HCT116 (cell line): ENCODE data around the gene GLMN. TPM values are rescaled to one million over a fixed set of nuclear protein-coding genes. Genes with fewer than 3 reads are reported as not detected.

Experiments used
- ATAC-seq: fragments of 200-7000 bp; cut with Tn5 transposase; 2 replicates; pipeline ENCODE4 v1.9.1; 2020; ENCODE audit warnings: mild to moderate bottlenecking, moderate library complexity
- BruUV-seq: library from RNA; stranded (reverse); fragments of 400-500 nt; replicated peaks from 2 replicates; lab custom pipeline; 2021; lab: Mats Ljungman, UMichigan
- CTCF ChIA-PET: fragments of 300-600 bp; sonication (Branson Sonifier 250); formaldehyde crosslinking; loops from one replicate; lab custom pipeline; 2021; ENCODE audit warnings: antibody characterized with exemption; lab: Charles Lee
- POLR2A ChIA-PET: fragments of 300-600, 350-600 bp; sonication (Branson Sonifier 250); formaldehyde crosslinking; loops from one replicate; lab custom pipeline; 2021; ENCODE audit warnings: antibody characterized with exemption; lab: Charles Lee
- RAD21 ChIA-PET, 2 experiments: fragments of 300-600 bp; sonication (Branson Sonifier 250); formaldehyde crosslinking; loops; one replicate each; lab custom pipeline; 2023; ENCODE audit warnings: low total read pairs in 2 of 2; ENCODE audit not compliant: uncharacterized antibody in 2 of 2, unreplicated experiment in 2 of 2, low non-redundant PET in 1 of 2; lab: Charles Lee
- DNase-seq: peaks from one replicate; pipeline ENCODE4 v3.0.0-alpha.2; 2010; ENCODE audit warnings: low read depth, low spot score
- H2AFZ ChIP-seq: fragments of 200-600 bp; shearing (Covaris generic), sonication (generic); 2 replicates; pipeline ENCODE4 v1.6.1; 2017; ENCODE audit warnings: low read depth, mixed run types, mixed read lengths, antibody characterized with exemption, low read length; ENCODE audit not compliant: poor library complexity, severe bottlenecking
- H3K27ac ChIP-seq: 2 replicates; pipeline ENCODE4 v1.5.1; 2012; ENCODE audit warnings: low read depth, low read length
- H3K27me3 ChIP-seq: fragments of 200-600 bp; sonication (generic); 2 replicates; pipeline ENCODE4 v1.6.1; 2016; ENCODE audit warnings: mixed run types, low read length, mixed read lengths; ENCODE audit not compliant: insufficient read depth
- H3K36me3 ChIP-seq, 2 experiments: fragments of 200-500 bp in 1 of 2; fragments of 200-600 bp in 1 of 2; sonication (Bioruptor generic) in 1 of 2; sonication (generic) in 1 of 2; 2 replicates each; pipeline versions ENCODE4 v1.5.1 to v1.6.1; 2014 to 2016; ENCODE audit warnings: low read length in 2 of 2, inconsistent platforms in 1 of 2, mixed read lengths in 1 of 2, mixed run types in 1 of 2; ENCODE audit not compliant: insufficient read depth in 2 of 2, control insufficient read depth in 1 of 2
- H3K4me1 ChIP-seq, 2 experiments: fragments of 200-600 bp in 1 of 2; sonication (generic) in 1 of 2; 2 replicates each; pipeline versions ENCODE4 v1.5.1 to v1.6.1; 2012 to 2017; ENCODE audit warnings: low read length in 2 of 2, inconsistent platforms in 1 of 2, mild to moderate bottlenecking in 1 of 2, mixed read lengths in 1 of 2, mixed run types in 1 of 2, moderate library complexity in 1 of 2; ENCODE audit not compliant: insufficient read depth in 2 of 2, control insufficient read depth in 1 of 2
- H3K4me2 ChIP-seq: fragments of 200-600 bp; sonication (generic); 2 replicates; pipeline ENCODE4 v1.6.1; 2017; ENCODE audit warnings: mixed run types, low read length, mixed read lengths
- H3K4me3 ChIP-seq, 2 experiments: fragments of 200-600 bp in 1 of 2; sonication (generic) in 1 of 2; replicated peaks in 1 of 2; 2 replicates each; pipeline ENCODE4 v1.5.1; 2011 to 2016; ENCODE audit warnings: low read length in 2 of 2, control low read depth in 1 of 2, low read depth in 1 of 2, mild to moderate bottlenecking in 1 of 2, mixed read lengths in 1 of 2, mixed run types in 1 of 2
- H3K79me2 ChIP-seq: fragments of 200-600 bp; sonication (generic); 2 replicates; pipeline ENCODE4 v1.6.1; 2017; ENCODE audit warnings: mild to moderate bottlenecking, mixed run types, low read length, moderate library complexity, mixed read lengths; ENCODE audit not compliant: insufficient read depth
- H3K9ac ChIP-seq: fragments of 200-600 bp; sonication (generic); 2 replicates; pipeline ENCODE4 v1.6.1; 2016; ENCODE audit warnings: low read length, mixed read lengths
- H3K9me2 ChIP-seq: fragments of 200-600 bp; sonication (generic), shearing (Covaris generic); 2 replicates; pipeline ENCODE4 v1.6.1; 2017; ENCODE audit warnings: mixed run types, mild to moderate bottlenecking, moderate library complexity; ENCODE audit not compliant: insufficient read depth
- H3K9me3 ChIP-seq, 2 experiments: fragments of 200-500 bp in 1 of 2; fragments of 200-600 bp in 1 of 2; sonication (Bioruptor generic) in 1 of 2; sonication (generic) in 1 of 2; 2 replicates each; pipeline ENCODE4 v1.6.1; 2014 to 2017; ENCODE audit warnings: low read length in 2 of 2, mixed read lengths in 2 of 2, inconsistent platforms in 1 of 2, low read depth in 1 of 2, mild to moderate bottlenecking in 1 of 2, mixed run types in 1 of 2, moderate library complexity in 1 of 2; ENCODE audit not compliant: control insufficient read depth in 1 of 2, insufficient read depth in 1 of 2
- H4K20me1 ChIP-seq: fragments of 200-600 bp; sonication (generic), shearing (Covaris generic); 2 replicates; pipeline ENCODE4 v1.6.1; 2017; ENCODE audit warnings: mixed run types, mild to moderate bottlenecking, moderate library complexity; ENCODE audit not compliant: insufficient read depth
- CBX3 ChIP-seq: IDR thresholded peaks from 2 replicates; pipeline ENCODE4 v1.6.1; 2012; ENCODE audit warnings: low read depth
- CEBPB ChIP-seq: IDR thresholded peaks from 2 replicates; pipeline ENCODE4 v1.6.1; 2012; ENCODE audit warnings: low read depth
- EGR1 ChIP-seq: IDR thresholded peaks from 2 replicates; pipeline ENCODE4 v1.6.1; 2012; ENCODE audit warnings: low read depth
- ELF1 ChIP-seq: IDR thresholded peaks from 2 replicates; pipeline ENCODE4 v1.6.1; 2012; ENCODE audit warnings: low read depth, borderline replicate concordance
- EZH2 ChIP-seq: fragments of 200-600 bp; sonication (generic); IDR thresholded peaks from 2 replicates; pipeline ENCODE4 v1.6.1; 2017; ENCODE audit warnings: antibody characterized with exemption, mixed run types
- FOSL1 ChIP-seq: IDR thresholded peaks from 2 replicates; pipeline ENCODE4 v1.6.1; 2012; ENCODE audit warnings: low read depth
- JUND ChIP-seq: IDR thresholded peaks from 2 replicates; pipeline ENCODE4 v1.6.1; 2012
- POLR2A ChIP-seq: IDR thresholded peaks from 2 replicates; pipeline ENCODE4 v1.7.0; 2011; ENCODE audit warnings: borderline replicate concordance; ENCODE audit not compliant: insufficient read depth, insufficient read length; ENCODE audit errors: extremely low read depth
- POLR2AphosphoS5 ChIP-seq: IDR thresholded peaks from 2 replicates; pipeline ENCODE4 v1.6.1; 2011; ENCODE audit warnings: mild to moderate bottlenecking, low read depth, low read length, moderate library complexity
- REST ChIP-seq: IDR thresholded peaks from 2 replicates; pipeline ENCODE4 v1.6.1; 2012; ENCODE audit warnings: low read depth
- SIN3A ChIP-seq: IDR thresholded peaks from 2 replicates; pipeline ENCODE4 v1.6.1; 2012; ENCODE audit warnings: low read depth
- SP1 ChIP-seq: IDR thresholded peaks from 2 replicates; pipeline ENCODE4 v1.6.1; 2012; ENCODE audit warnings: low read depth
- SRF ChIP-seq: IDR thresholded peaks from 2 replicates; pipeline ENCODE4 v1.6.1; 2012; ENCODE audit warnings: low read depth
- ZFX ChIP-seq: fragments of 450-650 bp; IDR thresholded peaks from 2 replicates; pipeline ENCODE4 v1.6.1; 2017
- ZNF274 ChIP-seq: fragments of 200-500 bp; sonication (Bioruptor generic); IDR thresholded peaks from 2 replicates; pipeline ENCODE4 v1.6.1; 2014; ENCODE audit warnings: mild to moderate bottlenecking, low read depth, low read length, inconsistent platforms
- intact Hi-C: fragments of 100-400 bp; cut with micrococcal nuclease; formaldehyde crosslinking; loops from 2 replicates; pipeline ENCODE4 v1.10.0; 2022
- total RNA-seq: library from RNA; stranded (reverse); gene quantifications from one replicate; pipeline ENCODE4 v1.2.1, GENCODE V29; 2021; ENCODE audit not compliant: unreplicated experiment
- TF ChIP-seq, protein P1 (sequence below): IDR thresholded peaks from 2 replicates; pipeline ENCODE4 v1.6.1; 2012

The GLMN gene
- total RNA-seq, 1 experiment from 2014 or later = 10.9 TPM

DNA sequence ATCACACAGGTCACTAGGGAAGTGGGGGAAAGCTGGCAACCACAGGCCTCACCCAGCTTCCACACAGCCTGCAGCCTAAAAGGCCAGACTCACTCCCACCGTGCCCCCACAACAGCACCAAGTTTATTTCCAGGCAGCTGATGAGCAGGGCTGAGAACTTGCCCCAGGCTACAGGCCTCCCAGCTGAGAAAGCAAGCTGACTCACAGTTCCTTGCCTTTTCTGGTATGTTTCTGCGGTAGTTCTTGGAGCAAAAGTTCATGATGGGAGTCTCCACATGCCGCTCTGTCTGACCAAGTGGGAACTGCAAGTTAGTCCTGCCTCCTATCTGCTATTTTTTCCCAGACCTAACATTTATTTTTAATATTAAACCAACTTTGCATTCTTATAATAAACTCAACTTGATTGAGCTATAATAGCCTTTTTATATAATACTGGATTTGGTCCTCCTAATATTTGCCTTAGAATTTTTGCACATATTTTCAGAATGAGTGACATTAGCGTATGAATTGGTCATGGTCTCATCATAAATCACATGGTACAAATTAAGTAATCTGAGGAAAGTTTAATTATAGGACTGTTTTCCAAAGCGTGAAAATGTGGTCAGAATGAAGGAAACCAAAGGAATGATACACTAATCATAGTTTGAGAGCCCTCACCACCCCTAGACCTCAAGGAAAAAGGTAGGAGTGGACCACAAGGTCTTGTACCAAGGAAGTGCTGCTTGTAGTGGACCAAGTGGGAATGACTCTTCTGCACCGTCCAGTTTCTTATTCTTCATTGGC, 30.8 kb upstream of the GLMN start:
- no peak for ATAC-seq
- no peaks in the 10 kb centered on the region for H3K79me2 ChIP-seq
- intact Hi-C loops = no loop called here
- no peak overlapping the region for H2AFZ ChIP-seq
- no peak for DNase-seq
- no peak overlapping the region for H3K4me2 ChIP-seq
- no peak for TF ChIP-seq CEBPB
- TF ChIP-seq SIN3A = no peak
- peak; percentile 63; the same call in 1 of the 2 replicates for TF ChIP-seq SRF
- TF ChIP-seq CBX3 = no peak
- TF ChIP-seq, protein P1, sequence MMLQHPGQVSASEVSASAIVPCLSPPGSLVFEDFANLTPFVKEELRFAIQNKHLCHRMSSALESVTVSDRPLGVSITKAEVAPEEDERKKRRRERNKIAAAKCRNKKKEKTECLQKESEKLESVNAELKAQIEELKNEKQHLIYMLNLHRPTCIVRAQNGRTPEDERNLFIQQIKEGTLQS = no peak
- no peak for TF ChIP-seq FOSL1
- no peak for TF ChIP-seq EZH2
- no peak for TF ChIP-seq JUND
- no peaks in the 10 kb centered on the region for H3K9me3 ChIP-seq
- no TSS peak for BruUV-seq
- ChIA-PET CTCF (no interaction called here), RAD21 (no interaction called here), POLR2A (no interaction called here)
- no peaks in the 10 kb centered on the region for H3K27me3 ChIP-seq
- no peak overlapping the region for H3K27ac ChIP-seq
- peaks cover 0 to 7% of the 10 kb centered on the region in 2 experiments; a peak in 1 of 4 replicates for H3K4me1 ChIP-seq
- no peak overlapping the region for H3K4me3 ChIP-seq
- no peaks in the 10 kb centered on the region for H3K9me2 ChIP-seq
- H3K36me3 ChIP-seq = peaks cover 2 to 21% of the 10 kb centered on the region in 2 experiments; a peak in 2 of 4 replicates
- H3K9ac ChIP-seq = no peak overlapping the region
- no peaks in the 10 kb centered on the region for H4K20me1 ChIP-seq

DNA sequence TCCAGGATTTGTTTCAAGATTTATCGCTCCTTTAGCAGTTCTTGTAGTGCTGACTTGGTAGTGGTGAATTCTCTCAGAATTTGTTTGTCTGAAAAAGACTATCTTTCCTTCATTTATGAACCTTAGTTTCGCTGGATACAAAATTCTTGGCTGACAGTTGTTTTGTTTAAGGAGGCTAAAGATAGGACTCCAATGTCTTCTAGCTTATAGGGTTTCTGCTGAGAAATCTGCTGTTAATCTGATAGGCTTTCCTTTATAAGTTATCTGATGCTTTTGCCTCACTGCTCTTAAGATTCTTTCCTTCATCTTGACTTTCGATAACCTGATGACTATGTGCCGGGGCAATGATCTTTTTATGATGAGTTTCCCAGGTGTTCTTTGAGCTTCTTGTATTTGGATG, 29.0 kb upstream of the GLMN start:
- no peaks in the 10 kb centered on the region for H4K20me1 ChIP-seq
- no peak overlapping the region for H3K27ac ChIP-seq
- intact Hi-C loops = no loop called here
- H3K9ac ChIP-seq = no peak overlapping the region
- H3K79me2 ChIP-seq = no peaks in the 10 kb centered on the region
- DNase-seq (no peak), ATAC-seq (no peak)
- no peaks in the 10 kb centered on the region for H3K9me3 ChIP-seq
- RAD21 ChIA-PET = no interaction called here
- BruUV-seq = no TSS peak
- H3K4me1 ChIP-seq = peaks cover 0 to 7% of the 10 kb centered on the region in 2 experiments; a peak in 1 of 4 replicates
- no peak overlapping the region for H3K4me3 ChIP-seq
- no peaks in the 10 kb centered on the region for H3K27me3 ChIP-seq
- CTCF ChIA-PET = no interaction called here
- no peak overlapping the region for H3K4me2 ChIP-seq
- POLR2A ChIA-PET = no interaction called here
- TF ChIP-seq, protein P1 = no peak
- TF ChIP-seq ZFX = no peak
- TF ChIP-seq SIN3A = no peak
- TF ChIP-seq POLR2A = no peak
- TF ChIP-seq CEBPB = no peak
- TF ChIP-seq REST = no peak
- TF ChIP-seq ZNF274 = no peak
- no peak for TF ChIP-seq ELF1
- no peak for TF ChIP-seq JUND
- no peak for TF ChIP-seq SRF
- TF ChIP-seq SP1 = no peak
- TF ChIP-seq EGR1 = no peak
- TF ChIP-seq EZH2 = no peak
- no peak for TF ChIP-seq POLR2AphosphoS5
- TF ChIP-seq FOSL1 = no peak
- H3K9me2 ChIP-seq = no peaks in the 10 kb centered on the region
- no peak overlapping the region for H2AFZ ChIP-seq
- peaks cover 5 to 33% of the 10 kb centered on the region in 2 experiments; a peak in 3 of 4 replicates for H3K36me3 ChIP-seq
